Caki2 (cell line): Measurements from ENCODE around the gene TTC28. TPM values are rescaled to one million over a fixed set of nuclear protein-coding genes. Genes with fewer than 3 reads are reported as not detected.
"Not testable (repeated sequence)": the region's sequence is repeated elsewhere in the genome, so short reads cannot be mapped to it uniquely, and the experiment has no call there.

Experiments used
- DNase-seq: peaks from one replicate; pipeline ENCODE4 v3.0.0-alpha.2; 2015; ENCODE audit warnings: low read depth
- in situ Hi-C: cut with HindIII; loops from 2 replicates; pipeline ENCODE4 v1.10.0; 2016; ENCODE audit warnings: low sequenced_read_pairs, low pct_unique_long_range_greater_than_20kb, mixed read lengths
- total RNA-seq: library from RNA; depleted of rRNA; stranded (reverse); fragments of >200 nt; shearing (Covaris generic); gene quantifications from 2 replicates; pipeline ENCODE4 v1.2.3, GENCODE V29; 2014; ENCODE audit warnings: low replicate concordance

TTC28 gene
- total RNA-seq, 1 experiment from 2014 or later = 9.8 TPM

- in situ Hi-C loops = no loop called here
- DNase-seq = no peak
These were observed 140.7 kb downstream of the TTC28 start for GRCh38 chr22:28538922-28539321.

DNA sequence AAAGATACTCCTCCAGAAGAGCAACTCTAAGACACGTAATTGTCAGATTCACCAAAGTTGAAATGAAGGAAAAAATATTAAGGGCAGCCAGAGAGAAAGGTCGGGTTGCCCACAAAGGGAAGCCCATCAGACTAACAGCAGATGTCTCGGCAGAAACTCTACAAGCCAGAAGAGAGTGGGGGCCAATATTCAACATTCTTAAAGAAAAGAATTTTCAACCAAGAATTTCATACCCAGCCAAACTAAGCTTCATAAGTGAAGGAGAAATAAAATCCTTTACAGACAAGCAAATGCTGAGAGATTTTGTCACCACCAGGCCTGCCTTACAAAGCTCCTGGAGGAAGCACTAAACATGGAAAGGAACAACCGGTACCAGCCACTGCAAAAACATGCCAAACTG, 149.1 kb downstream of the TTC28 start:
- DNase-seq, in situ Hi-C loops: not testable (repeated sequence)

GRCh38 chr22:28529144-28529543, 150.5 kb downstream of the TTC28 start:
- in situ Hi-C loops, DNase-seq: not testable (repeated sequence)

DNA sequence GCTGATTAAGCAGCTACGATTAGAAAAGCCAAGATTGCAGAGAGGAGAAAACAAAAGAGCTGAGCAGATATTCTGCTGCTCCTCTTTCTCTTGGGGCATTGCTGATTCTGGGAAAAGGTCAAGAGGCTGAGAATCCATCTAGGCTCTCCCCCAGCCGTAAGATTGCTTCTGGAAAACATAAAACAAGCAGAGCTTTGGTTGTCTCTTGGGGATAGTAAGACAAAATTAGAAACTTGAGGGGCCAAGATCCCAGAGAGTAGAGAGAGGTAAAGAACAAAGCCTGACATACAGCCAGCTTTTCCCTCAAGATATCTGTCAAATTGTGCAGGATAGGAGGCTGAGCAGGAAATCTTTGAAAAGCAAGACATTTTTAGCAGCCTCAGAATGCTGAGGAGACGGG, 158.2 kb downstream of the TTC28 start:
- in situ Hi-C loops = no loop called here
- DNase-seq = no peak

DNA sequence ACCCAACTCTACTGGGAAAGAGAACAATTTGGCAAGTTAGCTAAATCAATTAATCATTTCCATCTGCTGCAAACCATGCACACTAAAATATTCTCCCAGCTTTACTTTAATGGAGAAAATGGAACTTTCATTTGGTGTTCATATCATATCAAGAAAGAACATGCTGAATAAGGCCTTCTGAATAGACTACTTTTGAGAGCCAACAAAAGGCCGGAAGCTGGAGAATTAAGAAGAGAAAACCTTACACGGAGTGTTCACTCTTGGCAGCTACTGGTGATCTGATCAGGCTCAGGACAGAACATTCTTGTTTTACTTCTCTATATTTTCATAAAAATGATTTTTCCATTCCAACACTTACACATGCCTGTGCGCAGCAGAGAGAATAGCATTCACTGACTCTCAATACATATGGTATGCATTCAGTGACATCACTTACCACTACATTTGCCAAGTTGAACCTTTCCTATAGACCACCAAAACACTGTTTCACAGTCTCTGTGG, 165.3 kb downstream of the TTC28 start:
- DNase-seq = no peak
- in situ Hi-C loops = no loop called here

- DNase-seq, in situ Hi-C loops: not testable (repeated sequence)
These were observed 167.3 kb downstream of the TTC28 start for GRCh38 chr22:28512387-28512786.

GRCh38 chr22:28507896-28508295, 171.7 kb downstream of the TTC28 start:
- in situ Hi-C loops = no loop called here

DNA sequence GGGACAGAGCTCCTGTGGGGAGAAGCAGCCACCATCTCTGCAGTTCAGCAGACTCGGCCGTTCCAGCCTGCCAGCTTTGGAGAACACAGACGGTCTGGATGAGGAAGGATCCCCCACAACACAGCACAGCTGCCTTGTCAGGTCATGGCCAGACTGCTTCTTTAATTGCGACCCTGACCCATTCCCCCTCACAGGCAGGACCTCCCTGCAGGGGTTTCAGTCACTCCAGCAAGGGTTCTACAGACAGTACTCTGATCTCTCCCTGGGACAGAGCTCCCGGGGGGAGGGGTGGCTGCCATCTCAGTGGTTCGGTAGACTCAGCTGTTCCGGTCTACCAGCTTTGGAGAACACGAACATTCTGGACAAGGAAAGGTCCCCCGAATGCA, 173.5 kb downstream of the TTC28 start:
- in situ Hi-C loops = no loop called here
- no peak for DNase-seq

More at GRCh38 chr22:28507896-28508295, 171.7 kb downstream of the TTC28 start:
- no peak for DNase-seq

- DNase-seq = peak; percentile 66
- in situ Hi-C loops = no loop called here
These were observed 174.1 kb downstream of the TTC28 start for GRCh38 chr22:28505416-28506149.

DNA sequence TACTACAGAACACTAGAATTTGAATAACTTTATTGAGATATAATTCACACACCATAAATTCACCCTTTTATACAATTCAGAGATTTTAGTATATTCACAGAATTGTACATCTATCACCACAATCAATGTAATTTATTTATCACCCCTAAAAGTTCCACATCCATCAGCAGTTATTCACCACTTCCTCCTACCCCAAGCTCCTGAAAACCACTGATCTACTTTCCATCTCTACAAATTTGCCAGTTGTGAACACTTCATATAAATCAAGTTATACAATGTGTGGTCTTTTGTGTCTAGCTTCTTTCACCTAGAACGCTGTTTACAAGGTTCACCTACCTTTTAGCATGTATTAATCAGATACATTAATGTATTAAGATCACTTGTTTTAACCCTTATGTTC, 179.6 kb downstream of the TTC28 start:
- in situ Hi-C loops = no loop called here
- DNase-seq = no peak

DNA sequence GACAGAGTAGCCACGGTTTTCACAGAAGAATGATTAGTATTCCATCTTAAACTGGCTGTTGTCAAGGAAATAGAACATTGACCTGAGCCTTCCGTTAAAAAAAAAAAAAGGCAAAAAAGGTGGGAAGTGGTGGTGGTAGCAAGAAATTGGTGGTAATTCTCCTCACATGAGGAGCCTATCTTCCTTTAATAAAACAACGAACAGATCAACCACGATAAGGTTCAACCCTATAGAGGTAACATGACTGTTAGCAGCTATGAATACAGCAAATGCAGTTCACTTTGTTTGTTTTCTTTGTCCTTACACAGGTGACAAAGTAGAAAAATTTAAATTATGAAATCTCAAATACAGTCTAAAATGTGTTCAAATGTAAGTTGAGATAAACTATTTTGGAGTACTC, 181.6 kb downstream of the TTC28 start:
- in situ Hi-C loops = no loop called here
- no peak for DNase-seq

GRCh38 chr22:28497188-28497587, 182.5 kb downstream of the TTC28 start:
- DNase-seq = no peak

DNA sequence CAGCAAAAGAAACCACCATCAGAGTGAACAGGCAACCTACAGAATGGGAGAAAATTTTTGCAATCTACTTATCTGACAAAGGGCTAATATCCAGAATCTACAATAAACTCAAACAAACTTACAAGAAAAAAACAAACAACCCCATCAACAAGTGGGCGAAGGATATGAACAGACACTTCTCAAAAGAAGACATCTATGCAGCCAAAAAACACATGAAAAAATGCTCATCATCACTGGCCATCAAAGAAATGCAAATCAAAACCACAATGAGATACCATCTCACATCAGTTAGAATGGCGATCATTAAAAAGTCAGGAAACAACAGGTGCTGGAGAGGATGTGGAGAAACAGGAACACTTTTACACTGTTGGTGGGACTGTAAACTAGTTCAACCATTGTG, 188.4 kb downstream of the TTC28 start:
- DNase-seq, in situ Hi-C loops: not testable (repeated sequence)

More at GRCh38 chr22:28497188-28497587, 182.5 kb downstream of the TTC28 start:
- in situ Hi-C loops = no loop called here

- DNase-seq = no peak
- in situ Hi-C loops = no loop called here
These were observed 190.8 kb downstream of the TTC28 start for GRCh38 chr22:28488825-28489224.

DNA sequence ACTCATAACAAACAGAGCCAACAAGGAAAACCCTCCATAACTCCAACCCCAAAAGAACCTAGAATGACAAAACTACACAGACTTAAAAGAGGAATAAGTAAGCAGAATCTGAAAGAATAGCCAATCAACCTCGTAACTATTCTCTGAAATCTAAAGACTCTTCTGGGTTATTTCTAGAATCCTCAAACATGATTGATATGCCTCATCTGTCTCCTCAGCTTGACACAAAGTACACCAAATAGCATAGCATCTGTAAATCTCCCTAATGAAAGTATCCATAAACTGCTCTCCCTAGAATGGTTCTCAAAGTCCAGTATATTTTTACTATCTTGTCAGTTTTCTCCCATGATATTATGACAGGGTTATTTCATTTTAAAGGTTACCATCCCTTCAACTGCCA, 195.0 kb downstream of the TTC28 start:
- in situ Hi-C loops = no loop called here
- DNase-seq = no peak

GRCh38 chr22:28481725-28482124, 197.9 kb downstream of the TTC28 start:
- in situ Hi-C loops = no loop called here
- no peak for DNase-seq

GRCh38 chr22:28480000-28480715, 199.5 kb downstream of the TTC28 start:
- no peak for DNase-seq
- in situ Hi-C loops = no loop called here

DNA sequence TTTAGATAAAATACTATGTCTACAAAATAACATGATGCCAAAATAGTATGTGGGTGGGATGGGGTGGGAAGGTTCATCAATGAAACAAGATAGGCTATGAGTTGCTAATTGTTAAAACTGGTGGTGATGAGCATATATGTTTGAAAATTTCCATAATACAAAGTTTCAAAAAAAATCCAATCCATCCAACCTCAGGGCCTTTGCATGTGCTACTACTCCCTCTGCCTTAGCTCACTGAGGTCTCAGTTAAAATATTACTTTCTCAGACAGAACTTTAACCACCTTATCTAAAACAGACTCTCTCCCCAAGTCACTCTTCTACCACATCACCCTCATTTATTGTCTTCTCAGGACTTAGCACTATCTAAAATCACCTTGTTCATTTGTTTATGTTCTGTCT, 201.1 kb downstream of the TTC28 start:
- DNase-seq = no peak

DNA sequence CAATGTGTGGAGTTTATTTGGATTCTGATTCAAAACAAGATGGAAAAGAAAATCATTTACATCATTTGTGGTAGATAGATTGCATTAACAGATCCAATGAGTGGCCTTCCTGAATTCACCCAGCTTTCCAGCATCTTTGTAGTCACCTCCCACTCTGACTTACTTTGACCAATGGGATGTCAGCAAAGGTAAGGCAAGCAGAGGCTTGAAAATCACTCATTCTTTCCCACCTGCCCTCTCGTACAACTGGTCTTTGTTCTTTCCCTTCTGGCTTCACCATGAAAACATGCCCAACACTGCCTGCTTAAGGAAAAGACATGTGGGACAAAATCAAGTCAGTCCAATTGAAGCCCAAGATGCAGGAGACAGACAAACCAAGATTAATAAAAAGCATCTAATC, 202.1 kb downstream of the TTC28 start:
- in situ Hi-C loops = no loop called here
- DNase-seq = no peak

More for the DNA sequence above, 201.1 kb downstream of the TTC28 start:
- in situ Hi-C loops = no loop called here
